ENCODE results near the gene CNTN6. TPM values are rescaled to one million over a fixed set of nuclear protein-coding genes. Genes with fewer than 3 reads are reported as not detected.

Gene CNTN6
- total RNA-seq, 1 experiment from 2014 or later = not detected

GRCh38 chr3:1093217-1093616 lies 393 bp downstream of the CNTN6 start:
- ChIA-PET POLR2A (no interaction called here), CTCF (no interaction called here)
- H3K36me3 ChIP-seq (ENCODE audit: control insufficient read depth, insufficient read depth, low read length) = no peaks in the 10 kb centered on the region
- no peaks in the 10 kb centered on the region for H3K27me3 ChIP-seq (ENCODE audit: control insufficient read depth, insufficient read depth, low read length)
- intact Hi-C loops (cut with micrococcal nuclease; ENCODE audit: unreplicated experiment) = no loop called here
- no TSS peak for BruUV-seq (replicated peaks)
- no peak for ATAC-seq
- H3K27ac ChIP-seq (ENCODE audit: low read length) = no peak overlapping the region
- H3K4me1 ChIP-seq (ENCODE audit: control insufficient read depth, insufficient read depth, low read length) = no peaks in the 10 kb centered on the region
- H3K4me3 ChIP-seq (ENCODE audit: low read depth in 2 of 2, low read length in 2 of 2) = no peak overlapping the region
- no peaks in the 10 kb centered on the region for H3K9me3 ChIP-seq (ENCODE audit: control insufficient read depth, insufficient read depth, low read depth, low read length)
- in situ Hi-C loops (cut with HindIII; ENCODE audit: low pct_unique_long_range_greater_than_20kb, low sequenced_read_pairs) = no loop called here
- DNase-seq (ENCODE audit: low read depth, low spot score) = no peak
- TF ChIP-seq REST (IDR thresholded peaks at IDR 0.05; ENCODE audit: insufficient read depth in 1 of 2, low read depth in 2 of 2, low read length in 1 of 2) (no peak), TCF7L2 (IDR thresholded peaks at IDR 0.05; ENCODE audit: low read depth, low read length) (no peak)

GRCh38 chr3:1103525-1103924 lies 10.7 kb downstream of the CNTN6 start:
- no peaks in the 10 kb centered on the region for H3K27me3 ChIP-seq (ENCODE audit: control insufficient read depth, insufficient read depth, low read length)
- no peak overlapping the region for H3K27ac ChIP-seq (ENCODE audit: low read length)
- DNase-seq (ENCODE audit: low read depth, low spot score) (no peak), ATAC-seq (no peak)
- H3K4me1 ChIP-seq (ENCODE audit: control insufficient read depth, insufficient read depth, low read length) = no peaks in the 10 kb centered on the region
- ChIA-PET POLR2A (no interaction called here), CTCF (no interaction called here)
- H3K9me3 ChIP-seq (ENCODE audit: control insufficient read depth, insufficient read depth, low read depth, low read length) = no peaks in the 10 kb centered on the region
- no TSS peak for BruUV-seq (replicated peaks)
- in situ Hi-C loops (cut with HindIII; ENCODE audit: low pct_unique_long_range_greater_than_20kb, low sequenced_read_pairs) = no loop called here
- no peak overlapping the region for H3K4me3 ChIP-seq (ENCODE audit: low read depth in 2 of 2, low read length in 2 of 2)
- intact Hi-C loops (cut with micrococcal nuclease; ENCODE audit: unreplicated experiment) = no loop called here
- TF ChIP-seq REST (IDR thresholded peaks at IDR 0.05; ENCODE audit: insufficient read depth in 1 of 2, low read depth in 2 of 2, low read length in 1 of 2) (no peak), TCF7L2 (IDR thresholded peaks at IDR 0.05; ENCODE audit: low read depth, low read length) (no peak), POLR2AphosphoS5 (IDR thresholded peaks at IDR 0.05; ENCODE audit: low read depth, low read length) (no peak), SIN3A (IDR thresholded peaks at IDR 0.05; ENCODE audit: borderline replicate concordance, insufficient read depth, low read depth, low read length) (no peak)
- TF ChIP-seq, protein P1, sequence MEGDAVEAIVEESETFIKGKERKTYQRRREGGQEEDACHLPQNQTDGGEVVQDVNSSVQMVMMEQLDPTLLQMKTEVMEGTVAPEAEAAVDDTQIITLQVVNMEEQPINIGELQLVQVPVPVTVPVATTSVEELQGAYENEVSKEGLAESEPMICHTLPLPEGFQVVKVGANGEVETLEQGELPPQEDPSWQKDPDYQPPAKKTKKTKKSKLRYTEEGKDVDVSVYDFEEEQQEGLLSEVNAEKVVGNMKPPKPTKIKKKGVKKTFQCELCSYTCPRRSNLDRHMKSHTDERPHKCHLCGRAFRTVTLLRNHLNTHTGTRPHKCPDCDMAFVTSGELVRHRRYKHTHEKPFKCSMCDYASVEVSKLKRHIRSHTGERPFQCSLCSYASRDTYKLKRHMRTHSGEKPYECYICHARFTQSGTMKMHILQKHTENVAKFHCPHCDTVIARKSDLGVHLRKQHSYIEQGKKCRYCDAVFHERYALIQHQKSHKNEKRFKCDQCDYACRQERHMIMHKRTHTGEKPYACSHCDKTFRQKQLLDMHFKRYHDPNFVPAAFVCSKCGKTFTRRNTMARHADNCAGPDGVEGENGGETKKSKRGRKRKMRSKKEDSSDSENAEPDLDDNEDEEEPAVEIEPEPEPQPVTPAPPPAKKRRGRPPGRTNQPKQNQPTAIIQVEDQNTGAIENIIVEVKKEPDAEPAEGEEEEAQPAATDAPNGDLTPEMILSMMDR (IDR thresholded peaks at IDR 0.05) = no peak
- H3K36me3 ChIP-seq (ENCODE audit: control insufficient read depth, insufficient read depth, low read length) = no peaks in the 10 kb centered on the region

All from Panc1 (cell line).